Adrenal gland (tissue), 5 donors: ENCODE results near the gene IL31RA.

ENCODE experiments used
- POLR2A ChIP-seq, 2 donors: fragments of 450-650 bp; IDR thresholded peaks; one replicate each; pipeline ENCODE4 v1.6.1; 2017; ENCODE audit warnings: antibody characterized with exemption in 2 of 2, mild to moderate bottlenecking in 2 of 2, moderate library complexity in 1 of 2
- TF ChIP-seq, protein P1 (sequence below), 6 experiments: fragments of 450-650 bp in 4 of 6; fragments of 200-600 bp in 2 of 6; sonication (generic) in 1 of 6; IDR thresholded peaks; 1 replicate in 5 of 6; 2 replicates in 1 of 6; pipeline versions ENCODE4 v1.5.1 to v1.8.0; 2016 to 2021; ENCODE audit warnings: antibody characterized with exemption in 6 of 6, mild to moderate bottlenecking in 2 of 6, moderate library complexity in 1 of 6
- donor health status: DM: no; HTN: no; CAD: no.

DNA sequence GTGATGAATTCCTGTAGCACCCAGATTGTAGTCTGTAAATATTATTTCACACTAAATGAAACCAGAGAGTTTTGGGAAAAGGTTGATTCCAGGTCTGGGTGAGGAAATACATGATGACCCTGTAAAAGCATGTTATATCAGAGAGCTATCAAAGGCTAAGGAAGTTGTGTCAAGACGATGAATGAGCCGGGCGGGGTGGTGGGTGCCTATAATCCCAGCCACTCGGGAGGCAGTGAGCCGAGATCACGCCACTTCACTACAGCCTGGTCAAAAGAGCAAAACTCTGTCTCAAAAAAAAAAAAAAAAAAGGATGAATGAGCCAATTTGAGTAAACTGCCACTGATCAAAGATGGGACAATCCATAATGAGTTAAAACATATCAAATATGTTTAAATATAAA is 114.4 kb downstream of the IL31RA start:
- TF ChIP-seq POLR2A (IDR thresholded peaks at IDR 0.05), result no peak
- TF ChIP-seq, protein P1, sequence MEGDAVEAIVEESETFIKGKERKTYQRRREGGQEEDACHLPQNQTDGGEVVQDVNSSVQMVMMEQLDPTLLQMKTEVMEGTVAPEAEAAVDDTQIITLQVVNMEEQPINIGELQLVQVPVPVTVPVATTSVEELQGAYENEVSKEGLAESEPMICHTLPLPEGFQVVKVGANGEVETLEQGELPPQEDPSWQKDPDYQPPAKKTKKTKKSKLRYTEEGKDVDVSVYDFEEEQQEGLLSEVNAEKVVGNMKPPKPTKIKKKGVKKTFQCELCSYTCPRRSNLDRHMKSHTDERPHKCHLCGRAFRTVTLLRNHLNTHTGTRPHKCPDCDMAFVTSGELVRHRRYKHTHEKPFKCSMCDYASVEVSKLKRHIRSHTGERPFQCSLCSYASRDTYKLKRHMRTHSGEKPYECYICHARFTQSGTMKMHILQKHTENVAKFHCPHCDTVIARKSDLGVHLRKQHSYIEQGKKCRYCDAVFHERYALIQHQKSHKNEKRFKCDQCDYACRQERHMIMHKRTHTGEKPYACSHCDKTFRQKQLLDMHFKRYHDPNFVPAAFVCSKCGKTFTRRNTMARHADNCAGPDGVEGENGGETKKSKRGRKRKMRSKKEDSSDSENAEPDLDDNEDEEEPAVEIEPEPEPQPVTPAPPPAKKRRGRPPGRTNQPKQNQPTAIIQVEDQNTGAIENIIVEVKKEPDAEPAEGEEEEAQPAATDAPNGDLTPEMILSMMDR (IDR thresholded peaks at IDR 0.05), result no peak
